ENCODE data around the gene TDP2. TPM values are rescaled to one million over a fixed set of nuclear protein-coding genes. Genes with fewer than 3 reads are reported as not detected.

Gene TDP2
- total and polyA plus RNA-seq, 12 donors = 20.0 to 30.9 (median 24.3) TPM

GRCh38 chr6:24692415-24692814 lies 25.7 kb upstream of the TDP2 start:
- H3K4me1 ChIP-seq = peaks cover 0 to 25% (median 12%) of the 10 kb centered on the region in 9 donors
- intact Hi-C loops (cut with DNase I) = loop anchor here in 7 of 10 donors (2.0 to 10.0 kb wide), 5 partner anchors 110 to 258 kb away; no protein-coding TSS in a partner anchor
- TF ChIP-seq, protein P1, sequence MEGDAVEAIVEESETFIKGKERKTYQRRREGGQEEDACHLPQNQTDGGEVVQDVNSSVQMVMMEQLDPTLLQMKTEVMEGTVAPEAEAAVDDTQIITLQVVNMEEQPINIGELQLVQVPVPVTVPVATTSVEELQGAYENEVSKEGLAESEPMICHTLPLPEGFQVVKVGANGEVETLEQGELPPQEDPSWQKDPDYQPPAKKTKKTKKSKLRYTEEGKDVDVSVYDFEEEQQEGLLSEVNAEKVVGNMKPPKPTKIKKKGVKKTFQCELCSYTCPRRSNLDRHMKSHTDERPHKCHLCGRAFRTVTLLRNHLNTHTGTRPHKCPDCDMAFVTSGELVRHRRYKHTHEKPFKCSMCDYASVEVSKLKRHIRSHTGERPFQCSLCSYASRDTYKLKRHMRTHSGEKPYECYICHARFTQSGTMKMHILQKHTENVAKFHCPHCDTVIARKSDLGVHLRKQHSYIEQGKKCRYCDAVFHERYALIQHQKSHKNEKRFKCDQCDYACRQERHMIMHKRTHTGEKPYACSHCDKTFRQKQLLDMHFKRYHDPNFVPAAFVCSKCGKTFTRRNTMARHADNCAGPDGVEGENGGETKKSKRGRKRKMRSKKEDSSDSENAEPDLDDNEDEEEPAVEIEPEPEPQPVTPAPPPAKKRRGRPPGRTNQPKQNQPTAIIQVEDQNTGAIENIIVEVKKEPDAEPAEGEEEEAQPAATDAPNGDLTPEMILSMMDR (IDR thresholded peaks at IDR 0.05) = no peak
- H3K9me3 ChIP-seq = no peaks in the 10 kb centered on the region
- ATAC-seq (peak in 1 of 8 donors; percentile 4), DNase-seq (no peak)
- peak overlapping the region in 1 of 10 donors; percentile 9 for H3K27ac ChIP-seq
- H3K4me3 ChIP-seq = no peak overlapping the region
- 62 to 66% methylated on average over 3 of the region's 3 CpGs for WGBS, 2 donors
- no peaks in the 10 kb centered on the region for H3K27me3 ChIP-seq
- peaks cover 0 to 17% (median 3%) of the 10 kb centered on the region in 9 donors for H3K36me3 ChIP-seq

DNA sequence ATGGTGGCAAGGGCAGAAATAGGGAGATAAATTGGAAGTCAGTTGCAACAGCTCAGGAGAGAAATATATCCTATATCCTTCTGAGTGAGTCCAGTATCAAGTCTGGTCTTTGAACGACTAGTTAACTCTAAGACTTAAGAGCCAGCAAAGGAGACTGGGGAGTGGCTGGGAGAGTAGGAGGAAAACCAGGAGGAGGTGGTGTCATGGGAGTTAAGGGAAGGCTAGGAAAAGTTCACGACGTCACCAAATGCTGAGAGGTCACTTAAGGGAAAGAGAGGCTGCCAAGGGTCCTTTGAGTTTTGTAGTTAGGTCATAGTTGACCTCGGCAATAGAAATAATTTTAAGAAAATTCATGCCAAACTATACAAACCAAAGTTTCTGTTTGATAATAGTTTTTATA lies 25.3 kb upstream of the TDP2 start:
- ATAC-seq (peak in 7 of 8 donors; percentile 42 to 91 (median 78)), DNase-seq (peak in 1 of 2 donors; percentile 39)
- TF ChIP-seq, protein P1 (IDR thresholded peaks at IDR 0.05) = no peak
- intact Hi-C loops (cut with DNase I) = loop anchor here in 7 of 10 donors (2.0 to 10.0 kb wide), 5 partner anchors 109 to 257 kb away; no protein-coding TSS in a partner anchor
- H3K4me3 ChIP-seq = no peak overlapping the region
- H3K9me3 ChIP-seq = no peaks in the 10 kb centered on the region
- H3K4me1 ChIP-seq = peaks cover 0 to 23% (median 12%) of the 10 kb centered on the region in 9 donors
- 26 to 27% methylated on average over 4 of the region's 4 CpGs for WGBS, 2 donors
- peaks cover 0 to 18% (median 3%) of the 10 kb centered on the region in 9 donors for H3K36me3 ChIP-seq
- peak overlapping the region in 1 of 10 donors; percentile 9 for H3K27ac ChIP-seq
- no peaks in the 10 kb centered on the region for H3K27me3 ChIP-seq

- no peak for DNase-seq
- intact Hi-C loops (cut with DNase I) = loop anchor here in 5 of 10 donors (5.0 to 10.0 kb wide), 3 partner anchors 109 to 257 kb away; no protein-coding TSS in a partner anchor
- H3K9me3 ChIP-seq = no peaks in the 10 kb centered on the region
- H3K36me3 ChIP-seq = peaks cover 0 to 23% (median 3%) of the 10 kb centered on the region in 9 donors
- H3K27me3 ChIP-seq = no peaks in the 10 kb centered on the region
- WGBS, 2 donors = 79 to 82% methylated on average over 3 of the region's 3 CpGs
- H3K4me3 ChIP-seq = no peak overlapping the region
- H3K27ac ChIP-seq = peak overlapping the region in 1 of 10 donors; percentile 9
- no peak for ATAC-seq
- peaks cover 0 to 23% (median 12%) of the 10 kb centered on the region in 9 donors for H3K4me1 ChIP-seq
- TF ChIP-seq, protein P1 (IDR thresholded peaks at IDR 0.05) = no peak
Observed at GRCh38 chr6:24691550-24691949, 24.9 kb upstream of the TDP2 start.

GRCh38 chr6:24690593-24690992 lies 23.9 kb upstream of the TDP2 start:
- DNase-seq (no peak), ATAC-seq (no peak)
- no peak overlapping the region for H3K27ac ChIP-seq
- no peaks in the 10 kb centered on the region for H3K27me3 ChIP-seq
- intact Hi-C loops (cut with DNase I) = loop anchor here in 5 of 10 donors (5.0 to 10.0 kb wide), 3 partner anchors 108 to 256 kb away; no protein-coding TSS in a partner anchor
- WGBS, 2 donors = 56 to 59% methylated on average over 1 of the region's 1 CpG
- TF ChIP-seq, protein P1 (IDR thresholded peaks at IDR 0.05) = no peak
- H3K4me1 ChIP-seq = peaks cover 0 to 23% (median 12%) of the 10 kb centered on the region in 9 donors
- no peak overlapping the region for H3K4me3 ChIP-seq
- H3K9me3 ChIP-seq = no peaks in the 10 kb centered on the region
- H3K36me3 ChIP-seq = peaks cover 0 to 23% (median 3%) of the 10 kb centered on the region in 9 donors

Data from heart right ventricle (tissue), 16 donors.